ENCODE measurements around the gene SH3GLB1. TPM values are rescaled to one million over a fixed set of nuclear protein-coding genes. Genes with fewer than 3 reads are reported as not detected.

The SH3GLB1 gene
- total RNA-seq: 164 TPM

GRCh38 chr1:86704458-86704971 is at the start of gene SH3GLB1:
SH3GLB1 (plus strand) TSS chr1:86704576; CDS start chr1:86704900, 324 bp downstream.

Other genes with a start within 250 kb of the SH3GLB1 start
- not detected for gene CLCA1, start 235.6 kb upstream of the SH3GLB1 start, total RNA-seq
- not detected for gene CLCA4, start 157.5 kb upstream of the SH3GLB1 start, total RNA-seq
- gene SELENOF, start 209.6 kb downstream of the SH3GLB1 start, total RNA-seq: 177 TPM
- 49.1 TPM for gene HS2ST1, start 210.1 kb downstream of the SH3GLB1 start, total RNA-seq

Data from diencephalon (tissue), 1 donor.